Skeletal muscle cell (primary cell): ENCODE data around the gene POLR1F.
"Not testable (repeated sequence)": the region's sequence is repeated elsewhere in the genome, so short reads cannot be mapped to it uniquely, and the experiment has no call there.

ENCODE experiments used
- DNase-seq: peaks from one replicate; pipeline ENCODE4 v3.0.0-alpha.2; 2010; ENCODE audit warnings: low read depth
- H3K4me3 ChIP-seq: 2 replicates; pipeline ENCODE4 v1.5.1; 2011; ENCODE audit warnings: low read depth, mild to moderate bottlenecking, control low read depth, low read length, moderate library complexity

Gene POLR1F

GRCh38 chr7:19689130-19689529, 19.7 kb downstream of the POLR1F start:
- not testable (repeated sequence) for DNase-seq, H3K4me3 ChIP-seq

DNA sequence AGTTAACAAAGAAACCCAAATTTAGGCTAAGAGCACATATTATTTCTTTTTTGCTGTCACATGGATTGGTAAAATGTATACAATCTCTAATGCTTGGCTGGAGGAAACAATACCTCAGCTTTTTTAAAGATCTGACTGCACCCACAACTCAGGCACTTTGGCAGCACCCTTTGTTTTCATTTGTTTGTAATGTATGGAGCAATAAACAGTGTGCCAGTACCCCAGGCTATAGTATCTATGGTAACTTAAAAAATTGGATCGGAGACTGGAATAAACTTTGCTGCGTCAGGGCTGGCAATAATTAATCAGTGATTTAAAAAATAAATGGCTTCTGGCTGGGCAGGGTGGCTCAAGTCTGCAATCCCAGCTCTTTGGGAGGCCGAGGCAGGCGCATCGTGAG, 27.2 kb downstream of the POLR1F start:
- H3K4me3 ChIP-seq = no peak overlapping the region
- DNase-seq = no peak

GRCh38 chr7:19677180-19677579, 31.7 kb downstream of the POLR1F start:
- DNase-seq = no peak

GRCh38 chr7:19675816-19676215, 33.0 kb downstream of the POLR1F start:
- H3K4me3 ChIP-seq = no peak overlapping the region
- DNase-seq = no peak

More at GRCh38 chr7:19677180-19677579, 31.7 kb downstream of the POLR1F start:
- H3K4me3 ChIP-seq = no peak overlapping the region

DNA sequence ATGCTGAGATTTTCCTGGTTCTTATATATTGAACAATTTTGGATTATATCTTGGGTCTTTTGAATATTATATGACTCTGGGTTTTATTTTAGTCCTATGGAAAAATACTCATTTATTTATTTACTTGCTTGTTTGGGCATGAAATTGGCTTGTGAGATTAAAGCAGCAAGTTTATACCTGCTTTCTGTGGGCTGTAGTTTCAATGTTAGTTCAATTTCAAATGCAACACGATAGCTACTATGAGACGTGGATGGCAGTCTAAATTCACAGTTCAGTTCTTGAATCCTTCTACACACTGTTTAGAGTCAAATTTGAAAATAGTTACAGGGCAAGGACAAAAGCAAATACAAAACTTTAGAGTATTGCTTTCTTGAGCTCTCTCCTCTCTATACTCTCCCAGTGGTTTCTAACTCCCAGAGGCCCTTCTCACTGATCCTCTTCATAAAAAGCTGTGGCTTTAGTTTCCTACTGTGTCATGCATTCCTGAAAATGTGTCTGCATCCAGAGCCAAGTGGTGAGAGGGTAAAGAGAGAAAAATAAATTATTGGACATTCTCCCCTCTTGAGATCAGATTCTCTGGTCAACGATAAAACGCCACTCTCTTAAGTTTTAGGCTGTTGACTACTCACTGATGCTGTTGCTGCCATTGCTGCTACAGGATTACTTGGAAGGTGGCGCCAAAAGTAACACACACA, 34.4 kb downstream of the POLR1F start:
- H3K4me3 ChIP-seq = no peak overlapping the region
- DNase-seq = peak; percentile 54

DNA sequence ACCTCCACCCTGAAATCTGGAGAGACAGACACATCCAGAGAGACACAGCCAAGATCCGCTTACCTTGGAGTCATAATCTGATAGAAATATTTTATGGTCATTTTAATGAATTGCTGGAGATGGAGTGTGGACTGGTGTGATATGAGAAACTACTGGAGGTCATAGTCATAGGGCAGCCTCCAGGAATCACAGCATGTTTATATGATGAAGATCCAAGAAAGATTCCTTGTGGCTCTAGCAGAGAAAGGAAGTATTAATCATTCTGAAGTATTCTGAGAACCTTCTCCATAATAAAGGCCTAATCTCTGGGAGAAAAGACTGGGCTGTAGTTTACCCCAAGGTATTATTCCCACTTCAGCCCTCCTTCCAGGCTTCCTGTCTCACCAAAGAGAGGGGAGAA, 38.0 kb downstream of the POLR1F start:
- H3K4me3 ChIP-seq = no peak overlapping the region
- no peak for DNase-seq

DNA sequence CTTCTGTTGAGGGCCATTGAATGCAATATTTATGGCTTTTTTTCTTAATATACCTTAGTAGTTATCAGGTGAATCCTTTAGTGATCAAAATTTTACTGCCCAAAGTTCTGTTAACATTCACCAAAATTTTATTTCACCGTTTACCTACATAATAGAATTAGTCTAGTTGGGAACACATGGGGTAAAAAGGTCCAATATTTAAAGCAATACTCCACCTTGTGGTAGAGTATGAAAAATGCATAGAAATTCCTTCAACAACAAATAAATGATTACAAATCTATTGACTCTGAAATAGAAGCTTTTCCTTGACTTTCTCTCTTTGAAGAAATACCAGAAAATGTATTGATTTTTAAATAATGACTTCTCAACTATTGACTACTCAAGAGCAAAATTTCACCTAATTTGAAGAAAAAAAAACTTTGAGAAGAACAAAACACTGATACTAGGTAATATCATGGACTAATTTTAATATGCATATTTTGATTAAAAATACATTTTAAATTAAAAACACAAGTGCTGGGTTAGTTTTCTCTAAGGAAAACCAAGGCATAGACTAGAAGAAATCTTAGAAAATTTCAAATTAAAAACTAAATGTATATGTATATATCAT, 43.3 kb downstream of the POLR1F start:
- no peak overlapping the region for H3K4me3 ChIP-seq
- DNase-seq = no peak

- DNase-seq = no peak
- no peak overlapping the region for H3K4me3 ChIP-seq
Measured at GRCh38 chr7:19663816-19664462, 44.9 kb downstream of the POLR1F start.

DNA sequence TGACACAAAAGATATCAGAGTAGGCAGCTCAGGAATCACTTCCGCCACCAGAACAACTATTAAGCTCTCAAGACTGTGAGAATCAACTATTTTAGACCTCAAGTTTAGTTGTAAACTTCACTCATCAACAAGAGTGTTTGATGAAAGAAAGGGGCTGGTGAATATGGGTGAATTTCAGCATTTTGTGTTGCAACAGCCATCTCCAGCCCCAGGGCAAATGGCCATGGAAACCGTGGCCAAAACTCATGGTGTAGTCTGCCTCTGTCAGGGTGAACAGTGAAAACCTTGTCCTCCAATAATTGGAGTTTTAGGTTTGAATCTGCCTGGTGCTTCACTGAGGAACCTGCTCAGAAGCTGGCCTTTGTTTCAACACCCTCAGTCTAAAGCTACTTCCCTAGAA, 60.0 kb downstream of the POLR1F start:
- H3K4me3 ChIP-seq = no peak overlapping the region
- no peak for DNase-seq
